ENCODE data around the gene INSYN2B. TPM values are rescaled to one million over a fixed set of nuclear protein-coding genes. Genes with fewer than 3 reads are reported as not detected.

INSYN2B gene
- total RNA-seq, 1 experiment from 2014 or later, result 0.19 TPM

GRCh38 chr5:169944115-169944514 lies 36.2 kb downstream of the INSYN2B start:
- intact Hi-C loops (cut with micrococcal nuclease), result no loop called here
- H3K4me3 Mint-ChIP-seq (ENCODE audit: unreplicated experiment), result no peak overlapping the region
- BruUV-seq (replicated peaks), result no TSS peak
- H3K36me3 Mint-ChIP-seq (ENCODE audit: insufficient read depth, unreplicated experiment), result no peaks in the 10 kb centered on the region
- H3K4me1 Mint-ChIP-seq (ENCODE audit: insufficient read depth, unreplicated experiment), result no peaks in the 10 kb centered on the region
- H3K9me3 Mint-ChIP-seq (ENCODE audit: unreplicated experiment), result no peaks in the 10 kb centered on the region
- TF ChIP-seq, protein P1, sequence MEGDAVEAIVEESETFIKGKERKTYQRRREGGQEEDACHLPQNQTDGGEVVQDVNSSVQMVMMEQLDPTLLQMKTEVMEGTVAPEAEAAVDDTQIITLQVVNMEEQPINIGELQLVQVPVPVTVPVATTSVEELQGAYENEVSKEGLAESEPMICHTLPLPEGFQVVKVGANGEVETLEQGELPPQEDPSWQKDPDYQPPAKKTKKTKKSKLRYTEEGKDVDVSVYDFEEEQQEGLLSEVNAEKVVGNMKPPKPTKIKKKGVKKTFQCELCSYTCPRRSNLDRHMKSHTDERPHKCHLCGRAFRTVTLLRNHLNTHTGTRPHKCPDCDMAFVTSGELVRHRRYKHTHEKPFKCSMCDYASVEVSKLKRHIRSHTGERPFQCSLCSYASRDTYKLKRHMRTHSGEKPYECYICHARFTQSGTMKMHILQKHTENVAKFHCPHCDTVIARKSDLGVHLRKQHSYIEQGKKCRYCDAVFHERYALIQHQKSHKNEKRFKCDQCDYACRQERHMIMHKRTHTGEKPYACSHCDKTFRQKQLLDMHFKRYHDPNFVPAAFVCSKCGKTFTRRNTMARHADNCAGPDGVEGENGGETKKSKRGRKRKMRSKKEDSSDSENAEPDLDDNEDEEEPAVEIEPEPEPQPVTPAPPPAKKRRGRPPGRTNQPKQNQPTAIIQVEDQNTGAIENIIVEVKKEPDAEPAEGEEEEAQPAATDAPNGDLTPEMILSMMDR (IDR thresholded peaks at IDR 0.05; ENCODE audit: unreplicated experiment), result no peak
- ChIA-PET CTCF (interaction anchor here (0.7 to 3.1 kb wide), 3 partner anchors 13 to 243 kb away, joined by 3 to 19 read pairs (median 3); partner anchors contain the start of gene INSYN2B), POLR2A (no interaction called here)
- no peak overlapping the region for H3K27ac Mint-ChIP-seq (ENCODE audit: low read depth, unreplicated experiment)
- H3K27me3 Mint-ChIP-seq (ENCODE audit: insufficient read depth, unreplicated experiment), result no peaks in the 10 kb centered on the region
- peak; percentile 72 for DNase-seq (ENCODE audit: unreplicated experiment)

DNA sequence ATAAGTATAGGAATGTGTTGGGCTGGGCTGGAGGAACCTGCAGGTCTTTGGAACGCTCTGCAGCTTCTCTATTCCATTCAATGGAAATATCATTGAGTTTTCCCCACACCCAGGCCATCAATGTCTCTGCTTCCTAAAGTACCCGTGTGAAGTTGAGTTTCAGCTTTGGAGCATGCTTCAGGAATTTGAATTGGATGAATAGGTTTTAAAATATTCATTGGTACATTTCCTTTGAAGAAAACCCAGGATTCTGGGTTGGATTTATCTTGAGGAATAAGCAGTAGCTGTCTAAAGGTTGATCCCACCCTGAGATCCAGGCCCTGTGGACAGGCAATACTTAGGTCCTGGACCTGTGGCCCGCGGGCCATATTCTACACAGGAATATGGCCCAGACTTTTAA lies 37.3 kb downstream of the INSYN2B start:
- no TSS peak for BruUV-seq (replicated peaks)
- no peak for DNase-seq (ENCODE audit: unreplicated experiment)
- TF ChIP-seq, protein P1 (IDR thresholded peaks at IDR 0.05; ENCODE audit: unreplicated experiment), result no peak
- Mint-ChIP-seq H3K4me1 (ENCODE audit: insufficient read depth, unreplicated experiment) (no peaks in the 10 kb centered on the region), H3K9me3 (ENCODE audit: unreplicated experiment) (no peaks in the 10 kb centered on the region), H3K36me3 (ENCODE audit: insufficient read depth, unreplicated experiment) (no peaks in the 10 kb centered on the region), H3K27ac (ENCODE audit: low read depth, unreplicated experiment) (no peak overlapping the region), H3K4me3 (ENCODE audit: unreplicated experiment) (no peak overlapping the region), H3K27me3 (ENCODE audit: insufficient read depth, unreplicated experiment) (no peaks in the 10 kb centered on the region)
- intact Hi-C loops (cut with micrococcal nuclease), result no loop called here
- ChIA-PET CTCF (interaction anchor here (1.0 to 1.2 kb wide), 2 partner anchors 19 to 362 kb away, joined by 3 read pairs; no protein-coding TSS in a partner anchor), POLR2A (no interaction called here)

DNA sequence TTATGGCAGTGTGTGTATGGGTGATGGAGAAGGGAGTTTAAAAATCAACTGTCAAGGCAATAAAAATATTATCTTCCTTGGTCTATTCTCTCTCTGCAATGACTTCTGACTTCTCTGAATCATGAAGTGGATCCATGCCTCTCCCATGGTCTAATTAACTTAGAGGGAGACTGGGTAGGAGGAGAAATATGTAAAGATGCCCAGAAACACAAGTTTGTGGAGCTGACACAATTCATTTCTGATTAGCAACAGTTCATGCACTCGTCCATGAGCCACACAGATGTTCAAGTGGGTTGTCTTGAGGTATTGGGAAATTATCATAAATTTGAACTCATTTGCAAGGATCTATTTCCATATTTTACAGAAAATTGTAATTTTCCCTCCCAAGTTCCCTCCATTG lies 38.1 kb downstream of the INSYN2B start:
- CTCF ChIA-PET, result interaction anchor here (1.2 kb wide), 1 partner anchor 361 kb away, joined by 3 read pairs; no protein-coding TSS in a partner anchor
- no TSS peak for BruUV-seq (replicated peaks)
- H3K4me1 Mint-ChIP-seq (ENCODE audit: insufficient read depth, unreplicated experiment), result no peaks in the 10 kb centered on the region
- TF ChIP-seq, protein P1 (IDR thresholded peaks at IDR 0.05; ENCODE audit: unreplicated experiment), result no peak
- no peak for DNase-seq (ENCODE audit: unreplicated experiment)
- no peaks in the 10 kb centered on the region for H3K36me3 Mint-ChIP-seq (ENCODE audit: insufficient read depth, unreplicated experiment)
- POLR2A ChIA-PET, result no interaction called here
- intact Hi-C loops (cut with micrococcal nuclease), result no loop called here
- no peak overlapping the region for H3K4me3 Mint-ChIP-seq (ENCODE audit: unreplicated experiment)
- H3K27ac Mint-ChIP-seq (ENCODE audit: low read depth, unreplicated experiment), result no peak overlapping the region
- H3K9me3 Mint-ChIP-seq (ENCODE audit: unreplicated experiment), result no peaks in the 10 kb centered on the region
- no peaks in the 10 kb centered on the region for H3K27me3 Mint-ChIP-seq (ENCODE audit: insufficient read depth, unreplicated experiment)

- H3K27ac Mint-ChIP-seq (ENCODE audit: low read depth, unreplicated experiment), result no peak overlapping the region
- no peaks in the 10 kb centered on the region for H3K4me1 Mint-ChIP-seq (ENCODE audit: insufficient read depth, unreplicated experiment)
- no peak overlapping the region for H3K4me3 Mint-ChIP-seq (ENCODE audit: unreplicated experiment)
- POLR2A ChIA-PET, result no interaction called here
- intact Hi-C loops (cut with micrococcal nuclease), result no loop called here
- TF ChIP-seq, protein P1 (IDR thresholded peaks at IDR 0.05; ENCODE audit: unreplicated experiment), result no peak
- CTCF ChIA-PET, result interaction anchor here (0.7 kb wide), 1 partner anchor 23 kb away, joined by 4 read pairs; no protein-coding TSS in a partner anchor
- H3K27me3 Mint-ChIP-seq (ENCODE audit: insufficient read depth, unreplicated experiment), result no peaks in the 10 kb centered on the region
- H3K36me3 Mint-ChIP-seq (ENCODE audit: insufficient read depth, unreplicated experiment), result no peaks in the 10 kb centered on the region
- no TSS peak for BruUV-seq (replicated peaks)
- no peak for DNase-seq (ENCODE audit: unreplicated experiment)
- H3K9me3 Mint-ChIP-seq (ENCODE audit: unreplicated experiment), result no peaks in the 10 kb centered on the region
Observed at GRCh38 chr5:169941542-169941941, 38.8 kb downstream of the INSYN2B start.

All from MCF 10A (cell line).